GM18861 (cell line): Measurements from ENCODE around the gene EXOC4.

Experiments used
- ATAC-seq: cut with Tn5 transposase; IDR thresholded peaks from one replicate; pipeline ENCODE4 v1.9.1; 2021; ENCODE audit not compliant: unreplicated experiment

Gene EXOC4

GRCh38 chr7:133853706-133854276, 600.9 kb downstream of the EXOC4 start:
- peak; percentile 83 for ATAC-seq

DNA sequence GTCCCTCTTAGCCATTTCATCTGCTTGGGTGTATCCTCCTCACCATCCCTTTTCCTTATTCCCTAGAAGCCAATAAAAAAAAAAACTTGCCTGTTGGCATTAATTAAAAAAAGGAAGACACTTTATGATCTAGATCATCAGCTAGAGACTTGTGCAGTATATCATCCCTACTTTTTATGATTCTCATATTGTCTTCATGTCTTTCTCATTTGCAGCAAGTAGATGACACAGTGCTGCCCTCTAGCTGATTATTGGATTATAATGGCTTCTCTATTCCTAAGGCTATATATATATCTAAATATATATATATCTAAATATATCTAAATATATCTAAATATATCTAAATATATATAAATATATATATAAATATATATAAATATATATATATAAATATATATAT, 601.9 kb downstream of the EXOC4 start:
- ATAC-seq = no peak

DNA sequence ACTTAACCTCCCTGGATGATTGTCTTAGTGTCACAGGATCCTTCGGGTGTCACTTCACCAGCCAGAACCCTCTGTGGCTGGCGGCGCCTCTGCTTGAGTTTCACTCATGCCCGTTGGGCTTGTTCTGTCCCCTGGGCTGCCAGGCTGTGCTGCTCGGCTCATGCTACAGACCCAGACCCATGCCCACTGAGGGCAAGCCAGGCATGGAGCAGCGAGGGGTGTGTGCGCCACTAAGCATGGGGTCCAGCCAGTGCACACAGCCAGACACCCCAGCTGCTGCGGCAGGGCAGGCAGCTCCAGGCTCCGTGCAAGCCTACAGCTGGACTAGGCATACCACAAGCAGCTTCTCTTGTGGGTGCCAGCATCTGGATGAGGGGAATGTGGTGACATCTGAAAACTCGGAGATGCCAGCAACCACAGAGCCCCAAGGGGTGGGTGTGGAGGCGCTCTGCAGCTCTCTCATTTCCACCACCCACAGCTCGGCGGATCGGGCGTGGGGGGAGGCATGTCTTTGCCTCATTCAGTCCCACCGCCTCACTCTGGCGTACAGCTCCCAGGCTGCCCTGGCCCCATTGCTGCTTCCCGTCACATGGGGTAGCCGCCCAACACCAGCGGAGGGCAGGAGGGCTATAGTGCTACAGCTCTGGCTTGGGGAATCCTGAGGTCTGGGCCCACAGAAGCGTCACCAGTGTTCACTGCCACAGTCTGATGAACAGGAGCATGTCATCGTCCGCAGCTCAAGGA, 604.7 kb downstream of the EXOC4 start:
- no peak for ATAC-seq

DNA sequence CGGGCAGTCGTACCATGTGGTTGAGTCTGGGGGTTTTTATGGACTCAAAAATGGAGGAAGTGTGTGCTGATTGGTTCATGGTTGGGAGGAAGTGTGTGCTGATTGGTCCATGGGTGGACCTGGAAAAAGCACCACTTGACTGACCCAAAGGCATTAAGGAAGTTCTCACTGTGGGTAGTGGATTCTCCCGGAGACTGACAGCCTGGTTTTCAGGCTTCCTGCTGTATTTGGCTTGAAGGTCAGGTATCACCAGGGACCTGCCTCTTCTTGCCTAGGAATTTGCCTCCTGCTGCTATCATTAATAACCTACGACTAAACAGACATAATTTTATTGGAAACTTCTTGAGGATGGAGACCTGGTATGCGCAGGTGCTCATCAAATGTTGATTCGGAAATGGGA, 605.4 kb downstream of the EXOC4 start:
- no peak for ATAC-seq

DNA sequence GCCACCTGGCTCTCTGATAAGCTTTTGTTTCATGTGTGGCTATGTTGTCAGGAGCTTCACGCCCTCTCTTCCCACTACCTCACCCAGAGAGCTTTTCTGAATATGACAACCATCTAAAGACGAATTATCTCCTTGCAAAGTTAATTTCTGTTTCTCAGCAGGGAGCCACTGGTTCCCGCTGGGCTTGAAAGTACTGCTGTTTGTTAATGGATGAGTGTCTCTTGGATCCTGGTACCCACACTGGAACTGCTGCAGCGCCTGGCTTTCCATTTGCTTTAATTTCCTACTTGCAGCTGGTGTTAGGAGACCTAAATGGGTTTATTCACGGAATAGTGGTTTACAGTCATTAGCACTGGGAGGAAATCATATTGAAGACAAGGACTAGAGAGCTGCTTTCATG, 606.4 kb downstream of the EXOC4 start:
- ATAC-seq = no peak

DNA sequence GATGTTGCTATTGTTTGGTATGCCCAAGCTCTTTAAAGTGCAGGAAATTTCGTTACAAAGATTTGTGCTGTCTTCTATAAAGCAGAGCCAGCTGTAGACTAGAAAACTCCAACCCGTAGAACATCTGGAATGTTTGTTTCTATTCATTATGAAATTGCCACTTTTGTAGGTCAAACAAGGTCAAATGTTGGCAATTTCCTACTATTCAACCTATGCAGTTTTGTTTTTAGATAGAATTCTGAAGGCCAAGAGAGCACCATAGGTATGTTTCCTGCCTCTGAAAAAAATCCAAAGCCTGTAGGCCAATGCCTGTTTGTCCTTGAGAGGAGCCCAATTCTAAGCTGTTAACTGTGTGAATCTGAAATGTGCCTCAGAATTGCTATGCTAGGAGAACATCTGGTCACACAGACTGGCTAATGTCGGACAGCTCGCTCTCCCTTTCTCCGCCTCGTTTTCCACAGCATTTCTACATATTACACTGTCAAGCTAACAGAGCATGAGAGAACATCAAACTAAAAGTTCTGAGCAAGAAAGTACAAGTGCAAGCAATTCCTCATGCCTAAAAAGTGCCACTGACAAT, 607.1 kb downstream of the EXOC4 start:
- ATAC-seq = no peak

GRCh38 chr7:133860628-133861335, 607.9 kb downstream of the EXOC4 start:
- no peak for ATAC-seq

GRCh38 chr7:133861876-133862275, 609.0 kb downstream of the EXOC4 start:
- no peak for ATAC-seq

GRCh38 chr7:133863362-133864061, 610.6 kb downstream of the EXOC4 start:
- no peak for ATAC-seq

DNA sequence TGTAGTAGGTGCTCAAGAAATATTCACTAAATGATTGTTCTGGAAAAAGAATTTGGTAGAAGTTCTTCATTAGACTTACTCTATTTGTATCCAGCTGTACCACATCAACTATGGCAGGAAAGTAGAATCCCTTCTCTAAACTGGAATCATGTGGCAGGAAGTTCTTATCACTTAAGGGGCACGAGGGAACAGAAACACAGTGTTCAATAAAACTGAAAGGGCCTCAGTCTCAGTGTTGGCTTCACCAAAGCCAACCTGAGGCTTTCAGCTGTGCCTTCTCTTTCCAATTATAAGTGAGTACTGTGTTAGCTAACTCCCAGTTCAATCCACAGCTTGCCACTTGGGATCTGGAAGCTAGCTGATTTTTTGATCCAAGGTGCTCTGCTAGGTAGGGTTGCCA, 616.7 kb downstream of the EXOC4 start:
- no peak for ATAC-seq

GRCh38 chr7:133871757-133872156, 618.9 kb downstream of the EXOC4 start:
- no peak for ATAC-seq

GRCh38 chr7:133873187-133873586, 620.3 kb downstream of the EXOC4 start:
- no peak for ATAC-seq

GRCh38 chr7:133873631-133874030, 620.8 kb downstream of the EXOC4 start:
- no peak for ATAC-seq

GRCh38 chr7:133883591-133883990, 630.7 kb downstream of the EXOC4 start:
- ATAC-seq = no peak

GRCh38 chr7:133885213-133885612, 632.3 kb downstream of the EXOC4 start:
- no peak for ATAC-seq

DNA sequence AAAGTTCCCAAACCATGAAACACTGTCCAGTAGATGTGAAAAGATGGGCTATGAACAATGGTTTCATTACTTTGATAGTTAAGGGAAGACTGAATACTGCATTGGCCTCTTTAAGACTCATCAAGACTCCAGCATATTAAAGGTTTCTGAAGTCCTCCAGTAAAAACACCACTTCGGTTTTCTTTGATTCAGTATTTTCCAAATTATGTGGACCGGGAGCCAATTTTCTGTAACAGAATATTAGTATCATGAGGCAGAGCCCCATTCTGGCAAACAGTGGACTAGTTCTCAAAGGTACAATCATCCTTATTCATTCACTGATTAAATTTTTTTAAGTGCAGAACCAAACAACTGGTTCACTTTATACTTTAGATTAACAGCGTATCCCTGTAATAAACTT, 633.2 kb downstream of the EXOC4 start:
- ATAC-seq = no peak

- no peak for ATAC-seq
Observed at GRCh38 chr7:133886797-133887196, 633.9 kb downstream of the EXOC4 start.

DNA sequence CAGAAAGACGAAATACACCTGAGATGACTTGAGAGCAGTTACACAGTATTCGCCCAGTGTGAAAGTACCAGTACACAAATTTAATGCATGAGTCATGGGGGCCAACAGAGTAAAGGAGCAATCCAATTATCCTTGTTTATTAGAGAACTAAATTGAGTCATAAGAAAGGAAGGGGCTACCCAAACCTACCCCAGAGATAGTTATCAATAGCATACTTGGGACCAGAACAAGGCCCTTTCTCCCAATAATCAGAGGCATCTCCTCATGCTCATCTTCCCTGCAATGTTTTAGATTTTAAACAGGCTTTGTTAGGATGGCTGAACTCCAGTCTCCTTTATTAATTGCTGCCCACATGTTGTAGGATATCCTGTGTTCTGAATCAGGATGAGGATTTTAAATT, 634.6 kb downstream of the EXOC4 start:
- ATAC-seq = no peak

DNA sequence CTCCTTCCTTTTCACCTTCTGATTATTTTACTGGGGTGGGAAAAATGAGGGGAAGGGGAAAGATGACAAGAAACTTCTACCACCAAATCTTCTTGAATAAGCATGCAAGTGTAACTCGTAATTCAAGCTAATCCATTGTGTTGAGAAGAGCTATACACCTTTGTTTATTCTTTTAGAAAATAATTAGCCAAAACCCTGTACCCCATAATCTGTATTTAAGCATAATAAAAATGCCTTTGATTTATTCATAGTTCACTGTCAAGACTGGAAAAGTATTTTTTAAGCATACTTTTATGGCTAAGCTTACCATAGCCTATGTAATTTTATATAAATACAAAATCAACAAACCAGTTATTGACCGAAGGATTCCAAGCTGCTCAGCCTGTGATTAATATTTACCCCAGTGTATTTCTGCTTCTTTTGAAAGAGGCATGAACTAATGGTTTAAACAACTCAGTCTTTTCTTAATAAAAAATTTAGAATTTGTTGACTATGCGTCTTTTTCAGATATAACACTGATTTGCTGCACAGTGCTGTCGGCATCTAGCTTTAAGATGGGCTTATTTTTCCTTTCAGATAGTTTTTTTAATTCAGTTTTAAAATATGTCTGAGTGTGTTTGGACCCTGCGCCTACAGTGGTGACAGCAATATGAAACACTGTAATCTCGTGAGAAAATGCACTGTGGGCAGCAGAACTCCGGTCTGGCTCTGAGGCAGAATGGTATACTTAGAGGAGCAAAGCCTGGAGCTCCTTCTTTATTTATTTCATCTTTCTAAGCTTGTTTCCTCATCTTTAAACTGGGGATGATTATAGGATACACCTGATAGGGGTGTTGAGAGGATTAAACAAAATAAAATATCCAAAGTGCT, 635.4 kb downstream of the EXOC4 start:
- no peak for ATAC-seq

- ATAC-seq = no peak
Observed at GRCh38 chr7:133904776-133905175, 651.9 kb downstream of the EXOC4 start.
